GM12878 (cell line): ENCODE measurements around the gene HSD17B14.

Source experiments
- EZH2 ChIP-seq: IDR thresholded peaks from 2 replicates; pipeline ENCODE4 v1.6.1; 2012; ENCODE audit warnings: low read depth, mild to moderate bottlenecking, control low read depth, inconsistent platforms, low read length, borderline replicate concordance; ENCODE audit not compliant: control insufficient read depth
- HDGF ChIP-seq: fragments of 450-650 bp; IDR thresholded peaks from 2 replicates; pipeline ENCODE4 v1.6.1; 2016; ENCODE audit warnings: antibody characterized with exemption
- SIN3A ChIP-seq: IDR thresholded peaks from 2 replicates; pipeline ENCODE4 v1.6.1; 2012; ENCODE audit warnings: low read depth, low read length, improper control_type of control experiment
- SMARCA5 ChIP-seq: fragments of 450-650 bp; IDR thresholded peaks from 2 replicates; pipeline ENCODE4 v1.6.1; 2017; ENCODE audit warnings: mild to moderate bottlenecking
- SPI1 ChIP-seq: IDR thresholded peaks from 2 replicates; pipeline ENCODE4 v1.6.1; 2011; ENCODE audit warnings: low read depth, mild to moderate bottlenecking, low read length, moderate library complexity, borderline replicate concordance; ENCODE audit not compliant: insufficient read depth

- TF ChIP-seq SPI1 (no peak), SIN3A (no peak), EZH2 (no peak), SMARCA5 (no peak), HDGF (no peak)
These were observed 58.6 kb downstream of the HSD17B14 start for GRCh38 chr19:48777720-48778119.
